H1 (cell line): ENCODE measurements around the gene ARGLU1. TPM values are rescaled to one million over a fixed set of nuclear protein-coding genes. Genes with fewer than 3 reads are reported as not detected.

ENCODE experiments used
- CTCF ChIA-PET: fragments of 300-600 bp; sonication (Branson Sonifier 250); formaldehyde crosslinking; loops from one replicate; lab custom pipeline; 2021; ENCODE audit not compliant: partially characterized antibody; lab: Charles Lee
- POLR2A ChIA-PET: fragments of 300-600 bp; sonication (Branson Sonifier 250); formaldehyde crosslinking; loops from one replicate; lab custom pipeline; 2021; ENCODE audit warnings: inconsistent platforms; ENCODE audit not compliant: partially characterized antibody; lab: Charles Lee
- DNase-seq, 2 experiments: peaks; one replicate each; pipeline versions ENCODE4 v3.0.0 to v3.0.0-alpha.2; 2010 to 2022; ENCODE audit warnings: low spot score in 2 of 2, low read depth in 1 of 2, mixed read lengths in 1 of 2
- FAIRE-seq: peaks from 2 replicates; lab custom pipeline; 2011; peaks lifted over from hg19 to GRCh38; lab: Jason Lieb, UNC
- H2AFZ ChIP-seq: 2 replicates; pipeline ENCODE4 v1.8.1; 2012; ENCODE audit warnings: low read length, inconsistent platforms
- H2AK5ac ChIP-seq: 2 replicates; pipeline ENCODE4 v1.6.1; 2013; ENCODE audit warnings: low read depth, low read length
- H2BK120ac ChIP-seq: replicated peaks from 2 replicates; pipeline ENCODE3; 2013; ENCODE audit warnings: low read depth, low read length, inconsistent platforms
- H2BK12ac ChIP-seq: 2 replicates; pipeline ENCODE4 v1.6.1; 2013; ENCODE audit warnings: low read depth, low read length
- H2BK15ac ChIP-seq: 2 replicates; pipeline ENCODE4 v1.6.1; 2013; ENCODE audit warnings: low read length
- H2BK20ac ChIP-seq: 2 replicates; pipeline ENCODE4 v1.6.1; 2013; ENCODE audit warnings: low read length
- H2BK5ac ChIP-seq: 2 replicates; pipeline ENCODE4 v1.6.1; 2013; ENCODE audit warnings: low read depth, low read length
- H3K14ac ChIP-seq: 2 replicates; pipeline ENCODE4 v1.6.1; 2013; ENCODE audit warnings: inconsistent platforms; ENCODE audit not compliant: insufficient read length
- H3K18ac ChIP-seq: 2 replicates; pipeline ENCODE4 v1.6.1; 2013; ENCODE audit warnings: low read length; ENCODE audit errors: extremely low read depth
- H3K23ac ChIP-seq: 2 replicates; pipeline ENCODE4 v1.6.1; 2013; ENCODE audit warnings: inconsistent platforms; ENCODE audit not compliant: insufficient read length
- H3K23me2 ChIP-seq: 2 replicates; pipeline ENCODE4 v1.6.1; 2013; ENCODE audit warnings: low read depth, low read length
- H3K27ac ChIP-seq: 2 replicates; pipeline ENCODE4 v1.6.1; 2011; ENCODE audit warnings: low read depth, low read length, inconsistent platforms
- H3K27me3 ChIP-seq, 4 experiments: replicated peaks in 1 of 4; 1 replicate in 1 of 4; 2 replicates in 3 of 4; pipeline versions ENCODE4 v1.6.1 to v1.8.1; 2011 to 2013; ENCODE audit warnings: low read length in 3 of 4, mild to moderate bottlenecking in 3 of 4, inconsistent platforms in 2 of 4, mixed read lengths in 2 of 4, moderate library complexity in 1 of 4; ENCODE audit not compliant: control insufficient read depth in 3 of 4, insufficient read depth in 3 of 4; ENCODE audit errors: extremely low read depth in 1 of 4
- H3K36me3 ChIP-seq, 4 experiments: 2 replicates each; pipeline versions ENCODE4 v1.6.1 to v1.8.1; 2011 to 2013; ENCODE audit warnings: mild to moderate bottlenecking in 4 of 4, low read length in 3 of 4, moderate library complexity in 2 of 4, control low read depth in 1 of 4, inconsistent platforms in 1 of 4; ENCODE audit not compliant: insufficient read depth in 4 of 4, control insufficient read depth in 2 of 4
- H3K4ac ChIP-seq: replicated peaks from 2 replicates; pipeline ENCODE3; 2013; ENCODE audit warnings: low read length, low read depth, mixed read lengths, inconsistent platforms; ENCODE audit not compliant: insufficient read length
- H3K4me1 ChIP-seq, 4 experiments: replicated peaks in 1 of 4; 1 replicate in 1 of 4; 2 replicates in 3 of 4; pipeline versions ENCODE4 v1.6.1 to v1.8.1; 2011 to 2013; ENCODE audit warnings: low read length in 3 of 4, inconsistent platforms in 2 of 4, mixed read lengths in 1 of 4; ENCODE audit not compliant: insufficient read depth in 4 of 4, control insufficient read depth in 3 of 4
- H3K4me2 ChIP-seq, 2 experiments: 2 replicates each; pipeline versions ENCODE4 v1.6.1 to v1.8.1; 2011 to 2013; ENCODE audit warnings: low read depth in 2 of 2, low read length in 2 of 2, control low read depth in 1 of 2, inconsistent platforms in 1 of 2, mild to moderate bottlenecking in 1 of 2; ENCODE audit not compliant: insufficient read depth in 1 of 2
- H3K4me3 ChIP-seq, 4 experiments: fragments of 200-600, 300-600 bp in 1 of 4; sonication (generic), shearing (Covaris generic), sonication (Bioruptor Twin) in 1 of 4; 2 replicates each; pipeline versions ENCODE4 v1.5.1 to v1.8.1; 2011 to 2016; ENCODE audit warnings: low read length in 4 of 4, low read depth in 3 of 4, control low read depth in 2 of 4, inconsistent platforms in 2 of 4, mild to moderate bottlenecking in 2 of 4, mixed read lengths in 1 of 4, moderate library complexity in 1 of 4; ENCODE audit not compliant: insufficient read depth in 2 of 4; ENCODE audit errors: extremely low read depth in 1 of 4
- H3K56ac ChIP-seq: replicated peaks from 2 replicates; pipeline ENCODE3; 2013; ENCODE audit warnings: low read depth, mild to moderate bottlenecking, mixed read lengths, low read length, inconsistent platforms; ENCODE audit not compliant: insufficient read length
- H3K79me1 ChIP-seq: 2 replicates; pipeline ENCODE4 v1.6.1; 2013; ENCODE audit warnings: low read depth, low read length, control low read depth
- H3K79me2 ChIP-seq, 2 experiments: 2 replicates each; pipeline versions ENCODE4 v1.6.1 to v1.8.1; 2012 to 2013; ENCODE audit warnings: low read length in 2 of 2, mild to moderate bottlenecking in 2 of 2, inconsistent platforms in 1 of 2; ENCODE audit not compliant: insufficient read depth in 2 of 2, control insufficient read depth in 1 of 2
- H3K9ac ChIP-seq, 4 experiments: replicated peaks in 1 of 4; 1 replicate in 1 of 4; 2 replicates in 3 of 4; pipeline versions ENCODE4 v1.6.1 to v1.8.1; 2011 to 2013; ENCODE audit warnings: low read depth in 3 of 4, low read length in 3 of 4, control low read depth in 2 of 4, mild to moderate bottlenecking in 2 of 4, moderate library complexity in 2 of 4, inconsistent platforms in 1 of 4; ENCODE audit errors: extremely low read depth in 1 of 4
- H3K9me3 ChIP-seq, 2 experiments: 2 replicates each; pipeline versions ENCODE4 v1.6.1 to v1.8.1; 2012 to 2013; ENCODE audit warnings: mild to moderate bottlenecking in 2 of 2, moderate library complexity in 2 of 2, control low read depth in 1 of 2, inconsistent platforms in 1 of 2, low read depth in 1 of 2, low read length in 1 of 2, mixed read lengths in 1 of 2; ENCODE audit not compliant: insufficient read depth in 2 of 2
- H4K20me1 ChIP-seq, 2 experiments: replicated peaks in 1 of 2; 2 replicates each; pipeline versions ENCODE3 to v1.8.1; 2011 to 2013; ENCODE audit warnings: inconsistent platforms in 2 of 2, low read length in 2 of 2, mild to moderate bottlenecking in 1 of 2; ENCODE audit not compliant: insufficient read depth in 2 of 2, control insufficient read depth in 1 of 2
- H4K5ac ChIP-seq: 2 replicates; pipeline ENCODE4 v1.6.1; 2013; ENCODE audit warnings: low read length, low read depth, mixed read lengths, inconsistent platforms; ENCODE audit not compliant: insufficient read length
- H4K8ac ChIP-seq: 2 replicates; pipeline ENCODE4 v1.8.0; 2013; ENCODE audit warnings: mild to moderate bottlenecking, moderate library complexity, low read length, inconsistent platforms; ENCODE audit not compliant: insufficient read depth; ENCODE audit errors: extremely low read depth
- H4K91ac ChIP-seq: replicated peaks from 2 replicates; pipeline ENCODE3; 2013; ENCODE audit warnings: low read length, mixed read lengths, inconsistent platforms; ENCODE audit not compliant: insufficient read length
- POLR2A ChIP-seq, 2 experiments: IDR thresholded peaks; 1 replicate in 1 of 2; 2 replicates in 1 of 2; pipeline ENCODE4 v1.6.1; 2011; ENCODE audit warnings: low read depth in 2 of 2, low read length in 2 of 2, mild to moderate bottlenecking in 2 of 2; ENCODE audit errors: control extremely low read depth in 1 of 2
- POLR2AphosphoS5 ChIP-seq: IDR thresholded peaks from 2 replicates; pipeline ENCODE4 v1.6.1; 2011; ENCODE audit warnings: low read depth, low read length
- RBBP5 ChIP-seq: IDR thresholded peaks from 2 replicates; pipeline ENCODE4 v1.7.1; 2012; ENCODE audit warnings: low read depth, mild to moderate bottlenecking, inconsistent platforms, low read length, moderate library complexity, borderline replicate concordance
- RFX5 ChIP-seq: IDR thresholded peaks from 2 replicates; pipeline ENCODE4 v1.6.1; 2011; ENCODE audit warnings: low read depth, low read length, improper control_type of control experiment, borderline replicate concordance
- SAP30 ChIP-seq: fragments of 300-600 bp; sonication (generic); IDR thresholded peaks from 2 replicates; pipeline ENCODE4 v1.7.1; 2012; ENCODE audit warnings: low read length, moderate library complexity, mild to moderate bottlenecking, inconsistent platforms; ENCODE audit not compliant: insufficient read depth, insufficient replicate concordance
- TAF1 ChIP-seq: IDR thresholded peaks from 2 replicates; pipeline ENCODE4 v1.6.1; 2011; ENCODE audit warnings: mild to moderate bottlenecking, low read depth, low read length
- TBP ChIP-seq: IDR thresholded peaks from 2 replicates; pipeline ENCODE4 v1.6.1; 2011; ENCODE audit warnings: low read depth, low read length, improper control_type of control experiment
- WGBS, 2 experiments: shearing (Covaris generic) in 1 of 2; methylation state at CpG; one replicate each; pipeline versions ENCODE4 v1.1.6 to v1.1.7; 2013 to 2015; ENCODE audit warnings: low lambda C conversion rate in 2 of 2, mixed read lengths in 2 of 2, inconsistent platforms in 1 of 2, low coverage in 1 of 2, missing lambda C conversion rate in 1 of 2; ENCODE audit not compliant: insufficient replicate concordance in 2 of 2, insufficient coverage in 1 of 2, insufficient read length in 1 of 2; ENCODE audit errors: extremely low coverage in 1 of 2, missing lambda C conversion rate in 1 of 2; 5-methylcytosine and 5-hydroxymethylcytosine counted together
- polyA plus RNA-seq, 7 experiments: library from polyadenylated mRNA; depleted of rRNA in 3 of 7; stranded (reverse) in 5 of 7; unstranded in 2 of 7; fragments of >200 nt in 5 of 7; fragments of 200-250 nt in 2 of 7; gene quantifications; 1 replicate in 5 of 7; 2 replicates in 1 of 7; 4 replicates in 1 of 7; pipeline versions ENCODE4 v1.2.1 to v1.2.3, GENCODE V29; 2011 to 2013; ENCODE audit warnings: missing spikeins in 2 of 7, mixed read lengths in 2 of 7
- total RNA-seq: library from RNA; stranded (reverse); fragmentation: NEBNext Ultra II Directional; extraction: Animal tissue kit (Norgen Biotek cat#: 25700); gene quantifications from 2 replicates; pipeline ENCODE4 v1.2.1, GENCODE V29; 2021

ARGLU1 gene
- total and polyA plus RNA-seq, 2 of the 8 experiments (the other 6 are each of a cell fraction or from before 2014, with no cell fraction given): 47.8 to 84.9 TPM

DNA sequence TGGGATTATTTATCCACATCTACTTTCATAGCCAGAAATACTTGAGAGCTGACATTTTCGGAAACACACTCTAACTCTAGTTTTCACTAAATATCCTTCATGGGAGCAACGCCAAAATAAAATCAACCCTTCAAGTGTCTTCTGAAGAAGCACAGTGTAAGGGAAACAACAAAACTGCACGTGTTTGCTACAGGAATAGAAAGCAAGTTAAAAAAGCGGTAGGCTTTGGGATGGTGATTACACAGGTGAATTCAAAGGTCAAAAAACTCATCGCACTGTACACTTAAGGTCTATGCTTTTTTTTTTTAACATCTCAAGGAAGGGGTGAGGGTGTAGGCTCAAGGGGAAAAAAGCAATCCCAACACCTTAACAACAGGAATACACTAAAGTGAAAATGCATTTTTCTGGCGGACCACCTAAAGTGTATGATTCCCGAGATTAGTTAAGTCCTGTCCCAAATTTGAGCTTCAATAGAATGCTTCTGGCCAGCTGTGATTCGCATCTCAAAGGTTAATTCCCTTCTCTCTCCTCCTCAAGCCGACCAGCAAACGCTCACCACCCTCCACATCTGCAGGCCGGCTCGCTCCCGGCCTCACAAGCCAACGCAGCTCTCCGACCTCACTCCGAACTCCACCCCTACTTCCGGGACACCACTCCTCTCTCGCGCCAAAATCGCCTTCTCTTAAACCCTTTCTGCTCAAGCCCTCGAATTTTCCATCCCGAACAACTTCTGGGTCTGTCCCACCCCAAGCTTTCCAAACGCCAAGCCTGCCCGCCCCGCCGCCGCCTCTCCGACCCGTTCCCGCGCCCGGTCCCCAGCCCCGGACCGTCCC is 1.1 kb downstream of the ARGLU1 start:
- no peak overlapping the region for H2AFZ ChIP-seq
- TF ChIP-seq SAP30 (peak; percentile 75), TBP (peak; percentile 46), TAF1 (peak; percentile 75), RBBP5 (no peak), POLR2AphosphoS5 (peak; percentile 62), POLR2A (IDR thresholded peaks at IDR 0.05; ENCODE audit: control extremely low read depth in 1 of 2, low read depth in 2 of 2, low read length in 2 of 2) (peak in 1 of 2 experiments; percentile 65; a peak in 2 of 3 replicates), RFX5 (no peak)
- TF ChIP-seq, all 59 proteins: peak for 5

More for the DNA sequence above, 1.1 kb downstream of the ARGLU1 start:
- WGBS, 2 experiments: 6% methylated on average over 9 of the region's 34 CpGs; no CpG with 5 or more reads in 1 of the 2 experiments
- H3K79me2 ChIP-seq: peaks cover 57 to 70% of the 10 kb centered on the region in 2 experiments
- no peaks in the 10 kb centered on the region for H3K27me3 ChIP-seq
- H2BK20ac ChIP-seq: no peak overlapping the region
- H3K9ac ChIP-seq: peak overlapping the region; percentile 98 to 99 (median 99)
- peak in 1 of 2 experiments; percentile 53 for DNase-seq
- peak overlapping the region; percentile 32 for H3K4ac ChIP-seq
- peak overlapping the region; percentile 100; the same call in 1 of the 2 replicates for H4K8ac ChIP-seq
- ChIA-PET POLR2A (interaction anchor here (0.6 to 3.7 kb wide), 9 partner anchors 8 to 65 kb away, joined by 4 to 15 read pairs (median 6); partner anchors contain the start of gene EFNB2), CTCF (interaction anchor here (0.6 to 1.7 kb wide), 2 partner anchors 31 to 1996 kb away, joined by 3 to 4 read pairs; no protein-coding TSS in a partner anchor)
- H3K4me3 ChIP-seq: peak overlapping the region; percentile 89 to 98 (median 94)
- peak overlapping the region; percentile 63 to 83 for H3K4me2 ChIP-seq
- peak overlapping the region; percentile 98 for H2BK5ac ChIP-seq
- no peaks in the 10 kb centered on the region for H3K36me3 ChIP-seq
- no peak overlapping the region for H2BK120ac ChIP-seq
- no peaks in the 10 kb centered on the region for H3K9me3 ChIP-seq
- peaks cover 29 to 43% of the 10 kb centered on the region in 2 experiments for H4K20me1 ChIP-seq
- peak overlapping the region; percentile 64; the same call in 1 of the 2 replicates for H3K18ac ChIP-seq
- H2AK5ac ChIP-seq: no peak overlapping the region
- H2BK12ac ChIP-seq: peak overlapping the region; percentile 76
- H3K79me1 ChIP-seq: no peaks in the 10 kb centered on the region
- peak overlapping the region; percentile 98 for H3K27ac ChIP-seq
- H3K23me2 ChIP-seq: peaks cover 6% of the 10 kb centered on the region
- H4K5ac ChIP-seq: peak overlapping the region; percentile 2
- peaks cover 4 to 16% (median 12%) of the 10 kb centered on the region in 4 experiments; a peak in 5 of 7 replicates for H3K4me1 ChIP-seq
- no peak overlapping the region for H3K14ac ChIP-seq
- FAIRE-seq: no peak
- H3K56ac ChIP-seq: peak overlapping the region; percentile 63
- H3K23ac ChIP-seq: no peak overlapping the region
- H4K91ac ChIP-seq: peak overlapping the region; percentile 20
- no peak overlapping the region for H2BK15ac ChIP-seq
